C4-2B (cell line): ENCODE measurements around the gene U2AF2.

Experiments used
- CTCF ChIP-seq: fragments of 450-650 bp; conservative IDR thresholded peaks from 2 replicates; pipeline ENCODE4 v1.5.1; 2017; ENCODE audit warnings: mild to moderate bottlenecking
- ZFX ChIP-seq: fragments of 450-650 bp; IDR thresholded peaks from 2 replicates; pipeline ENCODE4 v1.6.1; 2017

- no peak for TF ChIP-seq CTCF
- TF ChIP-seq ZFX: no peak
These were observed 10.5 kb upstream of the U2AF2 start for GRCh38 chr19:55644191-55644833.
